Measurements from ENCODE around the gene ELF2.

The ELF2 gene

DNA sequence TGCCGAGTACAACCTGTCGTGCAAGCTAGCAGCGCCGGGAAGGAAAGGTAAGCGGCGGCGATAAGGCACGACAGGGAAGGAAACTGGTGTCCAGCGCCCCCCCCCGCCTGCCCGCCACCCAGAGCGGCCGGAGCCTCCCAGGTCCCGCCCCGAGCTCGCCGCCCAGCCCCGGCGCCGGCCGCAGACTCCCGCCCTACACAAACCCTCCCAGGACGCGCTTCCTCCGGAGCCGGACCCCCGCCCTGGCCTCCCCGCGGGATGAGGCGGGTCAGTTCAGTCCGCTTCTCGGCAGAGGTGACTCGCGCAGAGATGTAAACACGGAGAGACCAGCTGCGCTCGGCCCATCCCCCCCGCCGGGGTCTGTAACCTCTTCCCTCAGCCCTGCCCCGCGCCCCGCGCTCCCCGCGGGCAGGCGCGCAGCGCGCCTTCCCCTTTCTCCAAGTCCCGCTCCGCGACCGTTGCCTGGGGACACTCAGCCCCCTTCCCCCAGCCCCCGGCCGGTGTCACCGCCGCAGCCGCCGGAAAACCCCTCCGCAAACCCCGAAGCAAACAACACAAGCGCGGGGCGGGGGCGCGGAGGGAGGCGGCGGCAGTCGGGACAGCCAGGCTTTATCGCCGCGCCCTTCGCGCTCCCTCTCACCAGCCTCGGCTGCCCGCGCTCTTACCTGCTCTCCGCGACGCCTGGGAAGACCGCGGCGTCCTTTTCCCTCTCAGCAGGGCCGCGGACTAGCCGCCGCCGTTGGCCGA is 543 bp downstream of the ELF2 start:
- peak; percentile 91 for DNase-seq (ENCODE audit: low read depth)
- TF ChIP-seq, protein P1, sequence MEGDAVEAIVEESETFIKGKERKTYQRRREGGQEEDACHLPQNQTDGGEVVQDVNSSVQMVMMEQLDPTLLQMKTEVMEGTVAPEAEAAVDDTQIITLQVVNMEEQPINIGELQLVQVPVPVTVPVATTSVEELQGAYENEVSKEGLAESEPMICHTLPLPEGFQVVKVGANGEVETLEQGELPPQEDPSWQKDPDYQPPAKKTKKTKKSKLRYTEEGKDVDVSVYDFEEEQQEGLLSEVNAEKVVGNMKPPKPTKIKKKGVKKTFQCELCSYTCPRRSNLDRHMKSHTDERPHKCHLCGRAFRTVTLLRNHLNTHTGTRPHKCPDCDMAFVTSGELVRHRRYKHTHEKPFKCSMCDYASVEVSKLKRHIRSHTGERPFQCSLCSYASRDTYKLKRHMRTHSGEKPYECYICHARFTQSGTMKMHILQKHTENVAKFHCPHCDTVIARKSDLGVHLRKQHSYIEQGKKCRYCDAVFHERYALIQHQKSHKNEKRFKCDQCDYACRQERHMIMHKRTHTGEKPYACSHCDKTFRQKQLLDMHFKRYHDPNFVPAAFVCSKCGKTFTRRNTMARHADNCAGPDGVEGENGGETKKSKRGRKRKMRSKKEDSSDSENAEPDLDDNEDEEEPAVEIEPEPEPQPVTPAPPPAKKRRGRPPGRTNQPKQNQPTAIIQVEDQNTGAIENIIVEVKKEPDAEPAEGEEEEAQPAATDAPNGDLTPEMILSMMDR (IDR thresholded peaks at IDR 0.05; ENCODE audit: low read depth, low read length) = no peak
- TF ChIP-seq, protein P2, sequence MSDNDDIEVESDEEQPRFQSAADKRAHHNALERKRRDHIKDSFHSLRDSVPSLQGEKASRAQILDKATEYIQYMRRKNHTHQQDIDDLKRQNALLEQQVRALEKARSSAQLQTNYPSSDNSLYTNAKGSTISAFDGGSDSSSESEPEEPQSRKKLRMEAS (IDR thresholded peaks at IDR 0.05; ENCODE audit: low read depth, low read length) = no peak; the same call in 1 of the 2 replicates
- no peak for TF ChIP-seq POLR2A (IDR thresholded peaks at IDR 0.05; ENCODE audit: extremely low read depth, insufficient read length)
- TF ChIP-seq MYC (IDR thresholded peaks at IDR 0.05; ENCODE audit: low read depth, low read length) = peak; percentile 49; the same call in 1 of the 2 replicates
- peak overlapping the region; percentile 82 for H3K4me3 ChIP-seq (ENCODE audit: low read depth, low read length)

DNA sequence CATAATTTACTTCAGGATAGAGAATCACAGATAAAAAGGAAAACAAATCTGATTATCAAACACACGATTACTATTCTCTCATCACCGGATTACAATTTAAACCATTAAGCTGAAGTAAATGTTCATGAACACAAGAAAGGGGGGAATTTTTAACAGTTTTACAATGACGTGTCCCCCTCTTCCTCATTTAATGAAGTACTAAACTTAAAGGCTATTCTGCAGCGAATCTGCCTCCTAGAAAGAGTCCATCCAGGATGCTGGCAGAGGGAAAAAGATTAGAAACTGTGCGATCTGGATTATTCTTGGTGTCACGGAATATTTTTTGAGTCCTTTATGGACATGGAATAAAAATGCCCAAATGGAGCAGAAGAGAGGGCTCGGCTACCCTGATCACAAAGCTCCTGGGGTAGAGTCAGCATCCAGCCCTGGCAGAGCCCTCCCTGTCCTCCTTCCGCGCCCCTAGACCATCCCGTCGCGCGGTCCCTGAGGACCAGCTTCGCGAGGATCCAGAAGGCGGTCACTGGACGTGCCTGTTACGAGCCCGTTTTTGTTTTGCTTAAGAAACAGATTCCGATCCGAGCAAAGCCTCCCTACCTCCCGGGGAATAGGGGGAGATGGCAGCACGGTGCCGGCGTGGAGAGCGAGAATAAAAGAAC is 1.2 kb downstream of the ELF2 start:
- DNase-seq (ENCODE audit: low read depth) = no peak
- no peak for TF ChIP-seq MYC (IDR thresholded peaks at IDR 0.05; ENCODE audit: low read depth, low read length)
- TF ChIP-seq POLR2A (IDR thresholded peaks at IDR 0.05; ENCODE audit: extremely low read depth, insufficient read length) = no peak
- TF ChIP-seq, protein P2 (IDR thresholded peaks at IDR 0.05; ENCODE audit: low read depth, low read length) = no peak
- TF ChIP-seq, protein P1 (IDR thresholded peaks at IDR 0.05; ENCODE audit: low read depth, low read length) = no peak
- peak overlapping the region; percentile 82 for H3K4me3 ChIP-seq (ENCODE audit: low read depth, low read length)

DNA sequence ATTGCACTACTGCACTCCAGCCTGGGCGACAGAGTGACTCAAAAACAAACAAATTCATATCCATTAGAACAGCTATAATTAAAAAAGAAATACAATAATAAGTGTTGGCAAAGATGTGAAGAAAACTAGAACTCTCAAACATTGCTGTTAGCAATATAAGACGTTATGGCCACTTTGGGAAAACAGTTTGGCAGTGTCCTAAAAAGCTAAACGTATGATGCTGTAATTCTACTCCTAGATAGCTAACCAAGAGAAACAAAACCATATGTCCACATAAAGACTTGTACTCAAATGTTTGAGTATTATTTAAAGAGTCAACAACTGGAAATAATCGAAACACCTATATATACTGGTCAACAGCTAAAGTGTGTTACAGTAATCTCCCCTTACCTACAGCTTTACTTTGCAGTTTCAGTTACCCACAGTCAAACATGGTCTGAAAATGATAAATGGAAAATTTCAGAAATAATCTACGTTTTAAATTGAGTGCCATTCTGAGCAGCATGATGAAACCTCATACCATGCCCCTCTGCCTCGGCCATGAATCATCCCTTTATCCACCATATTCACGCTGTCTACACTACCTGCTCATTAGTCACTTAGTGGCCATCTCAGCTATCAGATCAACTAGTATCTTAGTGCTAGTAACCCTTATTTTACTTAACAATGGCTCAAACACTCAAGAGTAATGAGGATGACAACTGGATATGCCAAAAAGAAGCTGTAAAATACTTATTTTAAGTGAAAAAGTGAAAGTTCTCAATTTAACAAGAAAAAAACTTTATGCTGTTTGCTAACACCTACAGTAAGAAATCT is 4.9 kb downstream of the ELF2 start:
- peak overlapping the region; percentile 14 for H3K4me3 ChIP-seq (ENCODE audit: low read depth, low read length)
- TF ChIP-seq, protein P2 (IDR thresholded peaks at IDR 0.05; ENCODE audit: low read depth, low read length) = no peak
- no peak for TF ChIP-seq MYC (IDR thresholded peaks at IDR 0.05; ENCODE audit: low read depth, low read length)
- no peak for TF ChIP-seq POLR2A (IDR thresholded peaks at IDR 0.05; ENCODE audit: extremely low read depth, insufficient read length)
- TF ChIP-seq, protein P1 (IDR thresholded peaks at IDR 0.05; ENCODE audit: low read depth, low read length) = no peak
- peak; percentile 55 for DNase-seq (ENCODE audit: low read depth)

DNA sequence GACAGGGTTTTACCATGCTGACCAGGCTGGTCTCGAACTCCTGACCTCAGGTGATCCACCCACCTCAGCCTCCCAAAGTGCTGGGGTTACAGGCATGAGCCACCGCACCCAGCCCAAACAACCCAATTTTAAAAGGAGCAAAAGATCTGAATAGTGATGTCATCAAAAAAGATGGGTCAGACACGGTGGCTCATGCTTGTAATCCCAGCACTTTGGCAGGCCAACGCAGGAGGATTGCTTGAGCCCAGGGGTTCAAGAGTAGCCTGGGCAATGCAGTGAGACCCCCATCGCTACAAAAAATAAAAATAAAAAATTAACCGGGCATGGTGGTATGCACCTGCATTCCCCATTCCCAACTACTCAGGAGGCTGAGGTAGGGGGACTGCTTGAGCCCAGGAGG is 6.1 kb downstream of the ELF2 start:
- H3K4me3 ChIP-seq (ENCODE audit: low read depth, low read length) = no peak overlapping the region
- TF ChIP-seq, protein P1 (IDR thresholded peaks at IDR 0.05; ENCODE audit: low read depth, low read length) = no peak
- TF ChIP-seq, protein P2 (IDR thresholded peaks at IDR 0.05; ENCODE audit: low read depth, low read length) = no peak
- TF ChIP-seq MYC (IDR thresholded peaks at IDR 0.05; ENCODE audit: low read depth, low read length) (no peak), POLR2A (IDR thresholded peaks at IDR 0.05; ENCODE audit: extremely low read depth, insufficient read length) (no peak)
- no peak for DNase-seq (ENCODE audit: low read depth)

DNA sequence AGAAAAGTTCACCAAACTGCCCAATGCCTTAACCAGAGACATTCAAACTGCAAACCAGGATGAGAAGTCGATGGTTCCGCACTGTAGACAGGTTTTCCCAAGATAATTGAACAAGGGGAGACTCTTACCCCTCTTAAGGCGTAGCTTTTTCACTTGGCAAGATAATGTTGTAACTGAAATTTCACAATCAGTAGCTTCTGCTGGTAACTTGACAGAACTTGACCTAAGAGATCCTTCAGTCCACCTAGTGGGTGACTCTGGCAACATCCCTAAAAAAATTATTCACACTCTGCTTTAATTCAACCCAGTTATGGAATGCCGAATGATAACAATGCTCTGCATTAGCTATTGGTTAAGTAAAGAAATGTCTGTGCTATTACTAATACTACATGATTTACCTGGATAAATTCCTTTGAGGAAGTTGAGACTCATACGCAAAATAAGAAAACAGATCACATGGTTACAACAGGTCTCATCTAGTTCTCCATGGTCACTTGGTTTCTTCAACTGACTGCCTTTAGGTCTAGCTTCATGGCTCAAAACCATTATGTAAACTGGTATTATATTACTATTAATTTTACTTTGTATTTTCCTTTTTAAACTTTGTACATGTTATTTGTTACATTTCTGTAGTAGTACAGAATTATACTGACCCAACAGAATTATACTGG is 9.1 kb downstream of the ELF2 start:
- peak; percentile 86 for DNase-seq (ENCODE audit: low read depth)
- TF ChIP-seq, protein P1 (IDR thresholded peaks at IDR 0.05; ENCODE audit: low read depth, low read length) = peak; percentile 51
- no peak for TF ChIP-seq POLR2A (IDR thresholded peaks at IDR 0.05; ENCODE audit: extremely low read depth, insufficient read length)
- peak overlapping the region; percentile 4 for H3K4me3 ChIP-seq (ENCODE audit: low read depth, low read length)
